ENCODE data around the gene PHEX. TPM values are rescaled to one million over a fixed set of nuclear protein-coding genes. Genes with fewer than 3 reads are reported as not detected.

The PHEX gene
- total and polyA plus RNA-seq, 8 donors, result 0.05 to 0.73 (median 0.14) TPM; not detected in 5

GRCh38 chrX:22268706-22269105, 236.6 kb downstream of the PHEX start:
- Histone ChIP-seq H3K4me3 (no peak overlapping the region), H3K27ac (no peak overlapping the region), H3K4me1 (no peaks in the 10 kb centered on the region), H3K36me3 (no peaks in the 10 kb centered on the region), H3K9me3 (no peaks in the 10 kb centered on the region), H3K27me3 (no peaks in the 10 kb centered on the region)
- WGBS, 5 donors, result 65 to 85% (median 73%) methylated on average over 6 of the region's 6 CpGs
- intact Hi-C loops (cut with DNase I; ENCODE audit: low total_unique reads), result no loop called here
- TF ChIP-seq POLR2A (IDR thresholded peaks at IDR 0.05) (no peak), EP300 (IDR thresholded peaks at IDR 0.05) (no peak), POLR2AphosphoS5 (IDR thresholded peaks at IDR 0.05) (no peak), CTCF (IDR thresholded peaks at IDR 0.05) (no peak)
- DNase-seq, result no peak

GRCh38 chrX:22272613-22273012, 240.5 kb downstream of the PHEX start, which contains the start of gene CBLL2:
Gene CBLL2 (plus strand): TSS chrX:22272913. CDS start chrX:22272992, 79 bp downstream.
- H3K4me3 ChIP-seq, result no peak within 1 kb of the TSS
- no peak for TF ChIP-seq CTCF (IDR thresholded peaks at IDR 0.05)
- TF ChIP-seq POLR2A (IDR thresholded peaks at IDR 0.05), result no peak
- TF ChIP-seq POLR2AphosphoS5 (IDR thresholded peaks at IDR 0.05), result no peak
- TF ChIP-seq EP300 (IDR thresholded peaks at IDR 0.05), result no peak
- H3K27ac ChIP-seq, result no peak within 1 kb of the TSS
- no peaks in the 10 kb centered on the region for H3K27me3 ChIP-seq
- 78 to 91% (median 81%) methylated on average over 13 of the region's 13 CpGs for WGBS, 5 donors
- intact Hi-C loops (cut with DNase I; ENCODE audit: low total_unique reads), result no loop called here
- H3K9me3 ChIP-seq, result no peaks in the 10 kb centered on the region
- no peak for DNase-seq
- H3K4me1 ChIP-seq, result no peaks in the 10 kb centered on the region
- H3K36me3 ChIP-seq, result no peaks in the 10 kb centered on the region

GRCh38 chrX:22273714-22274317, 241.7 kb downstream of the PHEX start:
- Histone ChIP-seq H3K4me3 (no peak overlapping the region), H3K27me3 (no peaks in the 10 kb centered on the region), H3K4me1 (no peaks in the 10 kb centered on the region), H3K36me3 (no peaks in the 10 kb centered on the region), H3K9me3 (no peaks in the 10 kb centered on the region), H3K27ac (no peak overlapping the region)
- TF ChIP-seq POLR2A (IDR thresholded peaks at IDR 0.05) (no peak), CTCF (IDR thresholded peaks at IDR 0.05) (no peak), EP300 (IDR thresholded peaks at IDR 0.05) (no peak), POLR2AphosphoS5 (IDR thresholded peaks at IDR 0.05) (no peak)
- WGBS, 5 donors, result 84 to 91% (median 88%) methylated on average over 15 of the region's 15 CpGs
- intact Hi-C loops (cut with DNase I; ENCODE audit: low total_unique reads), result no loop called here
- DNase-seq, result no peak

GRCh38 chrX:22276781-22277180, 244.7 kb downstream of the PHEX start:
- H3K36me3 ChIP-seq, result no peaks in the 10 kb centered on the region
- no peak overlapping the region for H3K27ac ChIP-seq
- intact Hi-C loops (cut with DNase I; ENCODE audit: low total_unique reads), result no loop called here
- no peaks in the 10 kb centered on the region for H3K4me1 ChIP-seq
- 70 to 81% (median 76%) methylated on average over 5 to 6 of the region's 6 CpGs for WGBS, 5 donors
- no peak for DNase-seq
- TF ChIP-seq POLR2AphosphoS5 (IDR thresholded peaks at IDR 0.05), result no peak
- TF ChIP-seq POLR2A (IDR thresholded peaks at IDR 0.05), result no peak
- no peak for TF ChIP-seq CTCF (IDR thresholded peaks at IDR 0.05)
- no peak for TF ChIP-seq EP300 (IDR thresholded peaks at IDR 0.05)
- H3K4me3 ChIP-seq, result no peak overlapping the region
- no peaks in the 10 kb centered on the region for H3K27me3 ChIP-seq
- H3K9me3 ChIP-seq, result peaks cover 0 to 4% (median 0%) of the 10 kb centered on the region in 4 donors

Measured in stomach (tissue), 9 donors.